ENCODE results near the gene RCOR2. TPM values are rescaled to one million over a fixed set of nuclear protein-coding genes. Genes with fewer than 3 reads are reported as not detected.

The RCOR2 gene
- total and polyA plus RNA-seq, 2 of the 13 experiments (the other 11 are each of a cell fraction or from before 2014, with no cell fraction given) = 8.3 to 8.5 TPM

GRCh38 chr11:63920939-63921417 lies 4.0 kb upstream of the RCOR2 start (continued):
- TF ChIP-seq ARID5B (CRISPR knock-in tag; IDR thresholded peaks at IDR 0.05) (0 out of 2 replicates have a peak, but pooled peaks have one; percentile 11), YEATS2 (CRISPR knock-in tag; IDR thresholded peaks at IDR 0.05; ENCODE audit: borderline replicate concordance) (peak; percentile 23; the same call in 1 of the 2 replicates), ZNF549 (CRISPR knock-in tag; IDR thresholded peaks at IDR 0.05) (no peak), ZBTB33 (CRISPR knock-in tag; IDR thresholded peaks at IDR 0.05) (peak; percentile 58), NONO (IDR thresholded peaks at IDR 0.05) (no peak), NONO (CRISPR knock-in tag; conservative IDR thresholded peaks at IDR 0.05) (no peak), ZNF333 (CRISPR knock-in tag; IDR thresholded peaks at IDR 0.05; ENCODE audit: borderline replicate concordance) (0 out of 2 replicates have a peak, but pooled peaks have one; percentile 44), ZSCAN25 (CRISPR knock-in tag; IDR thresholded peaks at IDR 0.05) (no peak)

Data from HepG2 (cell line).